ENCODE measurements around the gene MS4A4E. TPM values are rescaled to one million over a fixed set of nuclear protein-coding genes. Genes with fewer than 3 reads are reported as not detected.
"Not testable (repeated sequence)": the region's sequence is repeated elsewhere in the genome, so short reads cannot be mapped to it uniquely, and the experiment has no call there.

Gene MS4A4E
- total RNA-seq, 3 donors from 2014 or later (not counting 1 experiment from before 2014, with no cell fraction given), result 0.92 to 23.2 (median 1.8) TPM

DNA sequence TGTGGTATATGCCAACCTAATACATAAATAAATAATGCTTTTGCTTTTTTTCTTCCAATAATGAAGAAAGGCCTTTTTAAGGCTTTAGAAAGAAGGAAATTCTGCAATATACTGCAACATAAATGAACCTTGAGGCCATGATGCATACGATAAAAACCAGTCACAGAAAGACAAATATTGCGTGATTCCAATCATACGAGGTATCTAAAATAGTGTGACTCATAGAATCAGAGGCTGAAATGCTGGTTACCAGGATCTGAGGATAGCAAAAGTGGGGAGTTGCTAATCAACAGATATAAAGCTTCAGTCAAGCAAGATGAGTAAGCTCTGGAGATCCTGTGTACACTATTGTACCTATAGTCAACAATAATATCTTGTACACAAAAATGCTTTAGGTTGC lies 84.3 kb downstream of the MS4A4E start:
- H3K4me1 ChIP-seq (ENCODE audit: control insufficient read depth, insufficient read depth, low read length), result no peaks in the 10 kb centered on the region
- H3K9me3 ChIP-seq (ENCODE audit: control insufficient read depth, insufficient read depth, low read length), result no peaks in the 10 kb centered on the region
- Mint-ChIP-seq H3K9me3 (no peaks in the 10 kb centered on the region), H3K27me3 (ENCODE audit: low read depth in 2 of 2) (peaks cover 5 to 12% of the 10 kb centered on the region in 2 donors), H3K4me1 (peaks cover 6% of the 10 kb centered on the region in 2 donors), H3K4me3 (no peak overlapping the region), H3K27ac (no peak overlapping the region), H3K36me3 (no peaks in the 10 kb centered on the region)
- no peak for DNase-seq
- no peaks in the 10 kb centered on the region for H3K36me3 ChIP-seq (ENCODE audit: control insufficient read depth, insufficient read depth, low read length)
- intact Hi-C loops (cut with micrococcal nuclease), result no loop called here
- H3K27me3 ChIP-seq (ENCODE audit: control insufficient read depth, insufficient read depth, low read length), result no peaks in the 10 kb centered on the region
- no peak overlapping the region for H3K4me3 ChIP-seq (ENCODE audit: low read length)
- TF ChIP-seq, protein P1, sequence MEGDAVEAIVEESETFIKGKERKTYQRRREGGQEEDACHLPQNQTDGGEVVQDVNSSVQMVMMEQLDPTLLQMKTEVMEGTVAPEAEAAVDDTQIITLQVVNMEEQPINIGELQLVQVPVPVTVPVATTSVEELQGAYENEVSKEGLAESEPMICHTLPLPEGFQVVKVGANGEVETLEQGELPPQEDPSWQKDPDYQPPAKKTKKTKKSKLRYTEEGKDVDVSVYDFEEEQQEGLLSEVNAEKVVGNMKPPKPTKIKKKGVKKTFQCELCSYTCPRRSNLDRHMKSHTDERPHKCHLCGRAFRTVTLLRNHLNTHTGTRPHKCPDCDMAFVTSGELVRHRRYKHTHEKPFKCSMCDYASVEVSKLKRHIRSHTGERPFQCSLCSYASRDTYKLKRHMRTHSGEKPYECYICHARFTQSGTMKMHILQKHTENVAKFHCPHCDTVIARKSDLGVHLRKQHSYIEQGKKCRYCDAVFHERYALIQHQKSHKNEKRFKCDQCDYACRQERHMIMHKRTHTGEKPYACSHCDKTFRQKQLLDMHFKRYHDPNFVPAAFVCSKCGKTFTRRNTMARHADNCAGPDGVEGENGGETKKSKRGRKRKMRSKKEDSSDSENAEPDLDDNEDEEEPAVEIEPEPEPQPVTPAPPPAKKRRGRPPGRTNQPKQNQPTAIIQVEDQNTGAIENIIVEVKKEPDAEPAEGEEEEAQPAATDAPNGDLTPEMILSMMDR (IDR thresholded peaks at IDR 0.05), result no peak
- H3K27ac ChIP-seq (ENCODE audit: low read length), result no peak overlapping the region
- no peak for ATAC-seq
- 84% methylated on average over 3 of the region's 3 CpGs for WGBS (ENCODE audit: insufficient coverage)

DNA sequence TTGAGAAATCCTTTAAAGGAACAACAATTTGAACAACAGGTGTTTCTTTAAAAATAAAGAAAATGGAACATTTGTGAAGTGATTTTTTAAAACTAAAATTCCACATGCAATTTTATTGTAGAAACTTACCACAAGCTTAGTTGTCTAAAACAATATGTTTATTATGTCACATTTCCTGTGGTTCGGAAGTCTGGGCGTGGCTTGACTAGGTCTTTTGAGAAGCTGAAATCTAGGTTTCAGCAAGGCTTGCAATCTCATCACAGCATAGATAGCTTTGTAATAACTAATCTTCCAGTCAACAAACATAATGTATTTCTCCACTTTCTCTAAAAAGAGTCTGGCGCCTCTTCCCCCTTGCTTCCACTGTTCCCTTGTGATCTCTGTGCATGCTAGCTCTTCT lies 87.0 kb downstream of the MS4A4E start:
- H3K27me3 ChIP-seq (ENCODE audit: control insufficient read depth, insufficient read depth, low read length), result no peaks in the 10 kb centered on the region
- TF ChIP-seq, protein P1 (IDR thresholded peaks at IDR 0.05), result no peak
- no peaks in the 10 kb centered on the region for H3K36me3 ChIP-seq (ENCODE audit: control insufficient read depth, insufficient read depth, low read length)
- no peak overlapping the region for H3K27ac ChIP-seq (ENCODE audit: low read length)
- no peak for ATAC-seq
- H3K4me3 ChIP-seq (ENCODE audit: low read length), result no peak overlapping the region
- 35% methylated on average over 3 of the region's 3 CpGs for WGBS (ENCODE audit: insufficient coverage)
- no peaks in the 10 kb centered on the region for H3K36me3 Mint-ChIP-seq
- H3K9me3 ChIP-seq (ENCODE audit: control insufficient read depth, insufficient read depth, low read length), result no peaks in the 10 kb centered on the region
- H3K27me3 Mint-ChIP-seq (ENCODE audit: low read depth in 2 of 2), result peaks cover 0 to 3% of the 10 kb centered on the region in 2 donors
- no peak overlapping the region for H3K4me3 Mint-ChIP-seq
- H3K4me1 ChIP-seq (ENCODE audit: control insufficient read depth, insufficient read depth, low read length), result no peaks in the 10 kb centered on the region
- no peak overlapping the region for H3K27ac Mint-ChIP-seq
- intact Hi-C loops (cut with micrococcal nuclease), result no loop called here
- peaks cover 6% of the 10 kb centered on the region in 2 donors for H3K4me1 Mint-ChIP-seq
- no peaks in the 10 kb centered on the region for H3K9me3 Mint-ChIP-seq
- DNase-seq, result no peak

DNA sequence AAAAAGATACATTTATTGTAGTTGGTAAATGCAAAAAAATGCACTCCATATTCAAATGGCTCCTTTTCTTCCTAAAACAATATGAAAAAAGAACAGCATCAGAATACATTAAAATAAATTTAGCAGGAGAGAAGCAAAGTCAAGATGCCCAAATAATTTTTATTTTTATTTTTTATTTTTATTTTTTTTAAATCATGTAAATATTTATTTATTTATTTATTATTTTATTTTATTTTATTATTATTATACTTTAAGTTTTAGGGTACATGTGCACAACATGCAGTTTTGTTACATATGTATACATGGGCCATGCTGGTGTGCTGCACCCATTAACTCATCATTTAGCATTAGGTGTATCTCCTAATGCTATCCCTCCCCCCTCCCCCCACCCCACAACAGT lies 90.2 kb downstream of the MS4A4E start:
- H3K4me1 ChIP-seq (ENCODE audit: control insufficient read depth, insufficient read depth, low read length); H3K36me3 ChIP-seq (ENCODE audit: control insufficient read depth, insufficient read depth, low read length); H3K9me3 Mint-ChIP-seq; H3K27me3 Mint-ChIP-seq (ENCODE audit: low read depth in 2 of 2); ATAC-seq; H3K27ac Mint-ChIP-seq; intact Hi-C loops (cut with micrococcal nuclease); H3K4me1 Mint-ChIP-seq; H3K36me3 Mint-ChIP-seq; DNase-seq; H3K4me3 ChIP-seq (ENCODE audit: low read length); H3K4me3 Mint-ChIP-seq; H3K27me3 ChIP-seq (ENCODE audit: control insufficient read depth, insufficient read depth, low read length); H3K27ac ChIP-seq (ENCODE audit: low read length); H3K9me3 ChIP-seq (ENCODE audit: control insufficient read depth, insufficient read depth, low read length): not testable (repeated sequence)

DNA sequence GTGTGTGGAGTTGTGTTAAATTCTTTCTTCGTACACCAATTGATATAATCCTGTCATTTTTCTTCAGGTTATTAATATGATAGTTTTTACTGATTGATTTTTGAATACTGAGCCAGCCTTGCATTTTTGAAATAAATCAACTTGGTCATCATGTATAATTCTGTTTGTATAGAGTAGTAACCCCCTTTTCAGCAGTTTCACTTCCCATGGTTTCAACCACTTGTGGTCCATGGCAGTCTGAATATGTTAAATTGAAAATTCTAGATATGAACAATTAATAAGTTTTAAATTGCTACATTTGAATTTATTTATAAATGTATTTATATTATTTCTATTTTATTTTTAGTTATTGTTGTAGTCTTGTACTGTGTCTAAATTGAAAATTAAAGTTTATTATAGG lies 92.7 kb downstream of the MS4A4E start:
- intact Hi-C loops (cut with micrococcal nuclease), result no loop called here
- Mint-ChIP-seq H3K27me3 (ENCODE audit: low read depth in 2 of 2) (no peaks in the 10 kb centered on the region), H3K36me3 (no peaks in the 10 kb centered on the region), H3K4me1 (no peaks in the 10 kb centered on the region), H3K27ac (no peak overlapping the region), H3K4me3 (no peak overlapping the region), H3K9me3 (no peaks in the 10 kb centered on the region)
- Histone ChIP-seq H3K27me3 (ENCODE audit: control insufficient read depth, insufficient read depth, low read length) (no peaks in the 10 kb centered on the region), H3K36me3 (ENCODE audit: control insufficient read depth, insufficient read depth, low read length) (no peaks in the 10 kb centered on the region), H3K9me3 (ENCODE audit: control insufficient read depth, insufficient read depth, low read length) (no peaks in the 10 kb centered on the region), H3K4me1 (ENCODE audit: control insufficient read depth, insufficient read depth, low read length) (no peaks in the 10 kb centered on the region), H3K27ac (ENCODE audit: low read length) (no peak overlapping the region), H3K4me3 (ENCODE audit: low read length) (no peak overlapping the region)
- WGBS (ENCODE audit: insufficient coverage), result no CpG with 5 or more reads among the region's 1 CpG
- TF ChIP-seq, protein P1 (IDR thresholded peaks at IDR 0.05), result no peak
- DNase-seq, result no peak
- no peak for ATAC-seq

Other genes with a start within 250 kb of the MS4A4E start
- gene OOSP4B, start 226.0 kb downstream of the MS4A4E start, total RNA-seq, result not detected
- not detected for gene OOSP2, start 202.7 kb downstream of the MS4A4E start, total RNA-seq
- gene MS4A3, start 186.5 kb downstream of the MS4A4E start, total RNA-seq, result 10 to 100 TPM in 1 of 3 donors, 1 to 10 TPM in 1, not detected in 1; 1.4 to 62.9 TPM
- gene MS4A2, start 154.5 kb downstream of the MS4A4E start, total RNA-seq, result 10 to 100 TPM in 1 of 3 donors, 1 to 10 TPM in 1, not detected in 1; 4.1 to 40.3 TPM
- 10 to 100 TPM in 2 of 3 donors, 1 to 10 TPM in 1; 1.8 to 27.2 (median 11.8) TPM for gene MS4A6A, start 60.1 kb downstream of the MS4A4E start, total RNA-seq
- gene MS4A4A, start 37.5 kb upstream of the MS4A4E start, total RNA-seq, result 1 to 10 TPM in 2 of 3 donors, under 1 TPM in 1; 0.71 to 1.6 (median 1.2) TPM
- gene MS4A6E, start 84.1 kb upstream of the MS4A4E start, total RNA-seq, result not detected
- gene MS4A7, start 135.4 kb upstream of the MS4A4E start, total RNA-seq, result 10 to 100 TPM in 1 of 3 donors, 1 to 10 TPM in 2; 4.8 to 44.3 (median 8.0) TPM
- under 1 TPM; 0.34 to 0.80 (median 0.78) TPM for gene MS4A14, start 153.3 kb upstream of the MS4A4E start, total RNA-seq
- gene MS4A5, start 186.4 kb upstream of the MS4A4E start, total RNA-seq, result not detected
- 1 to 10 TPM; 4.8 to 7.1 (median 6.7) TPM for gene MS4A1, start 212.7 kb upstream of the MS4A4E start, total RNA-seq
- gene MS4A12, start 249.6 kb upstream of the MS4A4E start, total RNA-seq, result not detected

All from natural killer cell (primary cell).